ENCODE measurements around the gene NAP1L1.

The NAP1L1 gene

DNA sequence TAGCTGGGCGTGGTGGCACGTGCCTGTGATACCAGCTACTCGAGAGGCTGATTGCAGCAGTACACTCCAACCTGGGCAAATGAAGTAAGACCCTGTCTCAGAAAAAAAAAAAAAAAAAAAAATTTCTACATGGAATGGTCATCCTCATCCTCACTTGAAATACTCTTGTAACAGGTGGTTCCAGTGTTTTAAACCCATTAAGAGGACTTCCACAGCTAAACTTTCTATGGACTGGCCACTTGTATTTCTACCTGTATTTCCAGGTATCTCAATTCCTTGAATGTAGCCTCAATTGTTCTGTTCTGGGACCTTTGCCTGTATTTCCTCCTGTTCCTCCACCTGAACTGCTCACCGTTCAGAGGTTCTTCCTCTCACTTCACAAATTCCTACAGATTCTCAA is 41.1 kb downstream of the NAP1L1 start:
- no peak for DNase-seq
- intact Hi-C loops (cut with DNase I) = no loop called here

DNA sequence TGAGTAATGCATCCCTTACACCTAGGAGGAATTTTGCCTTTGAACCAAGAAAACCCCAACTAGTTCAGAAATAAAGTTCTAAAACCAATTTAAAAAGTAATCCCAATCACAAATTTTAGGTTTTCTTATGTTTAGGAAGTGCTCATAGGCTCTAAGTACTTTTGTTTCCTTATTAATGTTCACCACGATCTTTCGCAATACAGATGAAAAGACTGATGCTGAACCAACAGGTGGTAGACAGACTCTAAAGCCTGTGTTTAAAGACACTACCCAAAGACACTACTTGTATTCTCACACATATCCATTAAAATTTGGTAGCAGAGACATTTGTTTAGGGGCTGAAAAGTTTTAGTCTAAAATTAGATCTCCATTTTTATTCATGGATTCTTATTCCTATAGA is 42.3 kb downstream of the NAP1L1 start:
- intact Hi-C loops (cut with DNase I) = no loop called here

DNA sequence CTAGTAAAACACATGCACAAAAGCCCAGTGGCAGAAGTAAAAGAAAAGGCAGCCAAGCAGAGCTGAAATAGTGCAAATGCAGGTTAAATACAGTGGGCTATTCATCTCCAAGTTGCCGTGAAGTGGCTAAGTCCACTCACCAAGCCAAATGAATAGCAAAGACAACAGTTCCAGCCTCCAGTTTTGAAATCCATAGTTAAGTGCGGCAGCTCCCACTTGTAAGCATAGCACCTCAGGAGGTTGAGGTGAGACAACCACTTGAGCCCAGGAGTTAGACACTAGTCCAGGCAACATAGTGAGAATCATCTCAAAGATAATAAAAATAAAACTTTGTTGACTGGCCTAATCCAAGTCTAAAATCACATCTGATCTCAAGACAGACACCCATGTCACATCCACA is 43.1 kb downstream of the NAP1L1 start:
- intact Hi-C loops (cut with DNase I) = no loop called here
- no peak for DNase-seq

More for the DNA sequence above, 42.3 kb downstream of the NAP1L1 start:
- DNase-seq = no peak

DNA sequence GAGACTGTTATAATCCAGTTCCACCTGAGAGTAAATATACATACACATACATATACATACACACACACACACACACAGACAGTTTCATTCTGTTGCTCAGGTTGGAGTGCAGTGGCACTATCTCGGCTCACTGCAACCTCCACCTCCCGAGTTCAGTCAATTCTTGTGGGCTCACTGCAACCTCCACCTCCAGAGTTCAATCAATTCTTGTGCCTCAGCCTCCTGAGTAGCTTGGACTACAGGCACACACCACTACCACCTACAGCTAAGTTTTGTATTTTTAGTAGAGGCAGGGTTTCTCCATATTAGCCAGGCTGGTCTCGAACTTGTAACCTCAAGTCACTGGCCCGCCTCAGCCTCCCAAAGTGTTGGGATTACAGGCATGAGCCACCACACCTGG is 44.0 kb downstream of the NAP1L1 start:
- intact Hi-C loops (cut with DNase I) = no loop called here
- DNase-seq = no peak

DNA sequence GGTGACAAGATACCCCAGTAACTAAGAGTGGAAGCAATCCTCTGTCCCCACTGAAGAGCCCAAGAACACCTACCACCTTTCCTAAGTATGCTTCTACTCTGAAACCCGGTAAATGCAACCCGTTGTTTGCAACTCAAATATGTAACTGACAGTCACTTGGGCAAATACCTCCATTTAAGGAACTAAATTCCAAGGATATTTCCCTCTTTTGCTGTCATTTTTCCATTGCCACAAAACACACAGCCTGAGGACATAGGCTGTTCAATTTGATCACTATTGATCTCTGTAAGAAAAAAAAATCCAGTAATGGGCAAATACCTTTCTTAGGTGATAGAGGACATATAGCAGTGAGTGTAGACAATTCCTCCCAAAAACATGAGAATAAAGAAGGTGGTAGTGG is 46.3 kb downstream of the NAP1L1 start:
- intact Hi-C loops (cut with DNase I) = no loop called here

DNA sequence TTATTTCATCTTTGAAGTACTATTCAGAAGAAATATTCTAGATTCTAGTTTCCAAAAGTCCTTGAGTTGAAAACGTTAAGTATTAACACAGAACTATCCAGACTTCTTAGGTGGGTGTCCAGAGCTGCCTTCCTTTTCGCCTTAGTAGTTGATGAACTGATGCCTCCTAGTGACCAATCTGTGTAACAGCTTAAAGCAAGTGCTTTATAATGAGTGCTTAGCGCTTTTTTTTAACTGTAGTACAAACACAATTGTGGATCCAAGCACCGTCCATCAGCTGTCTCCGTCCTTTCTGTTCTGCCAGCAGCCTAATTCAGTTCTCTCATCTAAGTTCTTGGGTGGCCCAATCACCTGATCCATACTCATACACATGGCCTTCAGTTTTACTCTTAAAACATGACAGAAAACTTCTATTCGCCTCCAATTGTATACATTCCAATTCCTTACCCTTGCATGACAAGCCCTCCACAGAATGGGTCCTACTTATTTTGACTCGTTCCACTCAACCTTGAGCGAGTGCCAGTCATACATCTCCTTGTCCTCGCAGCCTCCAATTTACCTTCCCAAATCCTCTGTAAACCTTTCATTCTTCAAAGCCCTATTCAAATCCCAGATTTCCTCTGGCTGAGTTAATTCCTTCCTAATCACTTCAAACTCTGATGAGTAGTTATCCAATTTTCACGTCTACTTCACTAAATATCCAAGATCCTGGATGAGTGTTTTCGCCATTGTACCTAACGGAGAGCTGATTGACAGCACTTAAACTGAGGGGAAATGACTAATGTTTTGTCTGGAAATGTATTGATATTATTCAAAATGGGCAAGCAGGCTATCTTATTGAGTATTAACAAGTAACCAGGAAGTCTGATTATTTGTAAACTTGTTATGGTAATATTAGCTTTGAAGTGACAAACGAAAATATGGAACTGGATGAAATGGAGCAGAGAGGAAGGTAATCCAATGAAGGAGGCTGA is 47.1 kb downstream of the NAP1L1 start:
- DNase-seq = no peak
- intact Hi-C loops (cut with DNase I) = loop anchor here (1.0 kb wide), 1 partner anchor 510 kb away; no protein-coding TSS in a partner anchor

More for the DNA sequence above, 46.3 kb downstream of the NAP1L1 start:
- DNase-seq = no peak

DNA sequence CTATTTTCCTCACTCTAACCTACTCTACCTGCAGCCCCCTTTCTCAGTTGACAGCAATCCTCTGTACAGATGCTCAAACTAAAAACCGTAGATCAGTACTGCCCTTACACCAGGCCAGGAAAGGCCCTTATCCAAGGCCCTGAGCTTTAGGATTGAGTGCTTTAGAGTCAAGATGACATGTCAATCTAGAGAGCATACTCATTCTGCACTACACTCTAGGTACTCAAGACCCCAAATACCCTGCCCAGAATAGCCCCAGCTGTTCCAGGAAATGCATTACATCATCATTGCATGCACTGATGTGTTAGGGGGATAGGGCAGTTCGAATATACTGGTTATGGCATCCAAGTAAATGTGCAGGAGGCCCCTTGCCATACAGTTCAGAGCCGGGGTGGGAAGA is 49.4 kb downstream of the NAP1L1 start:
- DNase-seq = no peak
- intact Hi-C loops (cut with DNase I) = no loop called here

DNA sequence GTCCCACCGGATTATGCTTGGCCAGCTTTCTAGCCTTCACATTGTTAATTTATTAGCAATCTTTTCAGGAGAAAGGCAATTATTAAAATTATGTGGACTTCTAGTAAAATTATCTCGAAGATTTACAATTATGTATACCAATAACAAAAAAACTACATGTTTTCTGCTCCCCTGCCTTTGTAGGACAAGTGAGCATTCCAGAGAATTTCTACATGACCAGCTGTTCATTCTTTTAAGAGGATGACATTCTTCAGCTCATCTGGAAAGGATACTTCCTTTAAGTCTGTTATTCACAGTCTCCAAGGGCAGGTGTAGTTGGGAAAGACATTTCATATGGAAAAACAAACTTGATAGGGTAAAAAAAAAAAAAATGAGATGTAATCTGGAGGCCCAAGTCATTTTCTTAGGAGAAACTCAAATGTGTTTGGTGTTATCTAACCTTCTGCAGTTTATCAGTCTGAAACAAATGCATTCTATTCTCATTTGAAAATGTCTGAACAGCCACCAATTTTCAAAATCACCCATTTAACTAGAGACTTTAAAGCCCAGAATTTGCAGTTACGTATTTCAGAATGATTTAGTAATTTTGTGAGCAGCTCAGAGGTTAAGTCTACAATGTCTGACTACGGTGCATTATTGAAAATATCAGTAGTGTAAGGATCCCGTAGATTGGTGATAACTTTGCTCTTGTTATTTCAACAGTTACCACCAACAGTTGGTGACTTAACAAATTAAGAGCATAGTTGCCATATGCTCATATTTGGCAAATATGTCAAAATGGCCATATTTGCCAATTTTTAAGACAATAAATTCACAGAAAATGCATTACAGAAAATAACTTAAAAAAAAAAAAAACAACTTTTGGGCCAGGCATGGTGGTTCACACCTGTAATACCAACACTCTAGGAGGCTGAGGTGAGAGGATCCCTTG is 51.1 kb downstream of the NAP1L1 start:
- intact Hi-C loops (cut with DNase I) = loop anchor here (5.0 kb wide), 2 partner anchors 49 to 521 kb away; partner anchors contain the start of genes KRR1 and NAP1L1
- no peak for DNase-seq

DNA sequence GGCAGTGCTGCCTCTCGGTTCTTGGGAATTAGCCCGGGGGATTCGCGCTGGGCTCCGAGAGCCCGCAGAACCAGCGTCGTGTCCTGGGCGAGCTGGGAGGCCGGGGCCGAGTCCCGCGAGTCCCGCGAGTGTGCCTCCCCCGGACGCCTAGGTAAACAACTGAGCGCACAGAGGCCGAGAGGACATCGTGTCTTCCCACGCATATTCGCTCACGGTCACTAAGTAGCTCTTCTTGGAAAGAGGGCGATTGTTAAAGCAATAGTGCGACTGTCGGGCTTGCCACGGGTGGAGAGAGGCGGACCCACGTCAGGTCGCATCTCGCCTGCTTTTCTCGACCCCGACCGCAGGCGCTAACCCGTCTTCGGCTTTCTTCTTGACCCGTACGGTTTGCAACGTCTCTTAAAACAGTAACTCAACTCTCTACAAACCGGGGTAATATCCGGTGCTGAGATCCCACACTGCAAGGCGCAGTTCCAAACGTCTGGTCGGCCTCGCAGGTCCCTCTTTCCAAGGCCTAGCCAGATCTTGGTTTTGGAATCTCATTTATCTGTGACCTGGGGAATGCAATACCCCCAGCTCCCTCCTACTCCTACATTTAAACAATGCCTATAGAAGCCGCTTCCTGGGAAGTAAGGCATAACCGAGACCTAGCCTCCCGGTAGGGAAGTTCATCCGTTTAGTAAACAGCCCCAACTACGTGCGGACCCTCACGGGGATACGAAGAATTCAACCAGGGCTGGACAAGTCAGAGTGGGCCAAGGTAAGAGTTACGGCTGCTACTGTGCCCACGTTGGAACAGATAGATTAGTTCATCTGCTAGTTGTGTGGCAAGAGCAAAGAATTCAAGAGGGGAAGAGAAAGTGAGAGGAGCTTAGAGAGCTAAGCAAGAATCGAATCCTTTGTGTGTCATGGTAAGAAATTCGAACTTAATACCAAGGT is 52.2 kb downstream of the NAP1L1 start:
- intact Hi-C loops (cut with DNase I) = loop anchor here (5.0 kb wide), 2 partner anchors 50 to 520 kb away; partner anchors contain the start of genes KRR1 and NAP1L1
- DNase-seq = peak in 6 of 10 donors; percentile 16 to 89 (median 30)

DNA sequence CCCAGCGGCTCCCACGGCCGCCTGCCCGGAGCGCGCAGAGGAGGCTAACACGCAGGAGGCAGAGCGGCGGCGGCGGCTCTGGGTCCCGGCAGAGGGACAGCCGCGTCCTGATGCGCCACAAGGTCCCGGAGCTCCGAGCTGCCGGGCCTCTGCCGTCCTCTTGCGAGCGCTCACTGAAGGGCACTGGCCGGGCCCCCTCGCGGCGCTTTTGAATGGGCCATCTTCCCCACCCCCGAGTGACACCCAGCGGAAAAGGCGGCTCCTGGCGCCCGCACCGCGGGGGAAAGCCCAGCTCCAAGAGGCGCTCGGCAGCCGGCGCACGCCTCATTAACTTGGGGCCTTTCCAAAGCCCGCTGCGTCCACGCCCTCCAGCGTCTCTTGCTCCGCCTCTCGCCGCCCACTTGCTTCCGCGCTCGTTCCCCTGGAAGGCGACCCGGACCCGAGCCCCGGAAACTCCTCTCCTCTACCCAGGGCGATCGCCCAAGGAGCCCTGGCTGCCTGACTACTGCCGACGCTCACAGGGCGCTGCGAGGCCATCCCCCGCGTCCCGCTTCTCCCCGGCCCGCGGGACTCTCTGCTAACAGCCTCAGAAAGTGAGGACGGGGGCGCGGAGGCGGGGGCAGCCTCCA is 53.0 kb downstream of the NAP1L1 start, which contains the start of gene PHLDA1:
PHLDA1 (minus strand) TSS at position 363 of the 629 bp plus-strand sequence.
- DNase-seq = peak; percentile 84 to 98 (median 94)
- intact Hi-C loops (cut with DNase I) = loop anchor here (5.0 kb wide), 2 partner anchors 51 to 519 kb away; partner anchors contain the start of genes KRR1 and NAP1L1

DNA sequence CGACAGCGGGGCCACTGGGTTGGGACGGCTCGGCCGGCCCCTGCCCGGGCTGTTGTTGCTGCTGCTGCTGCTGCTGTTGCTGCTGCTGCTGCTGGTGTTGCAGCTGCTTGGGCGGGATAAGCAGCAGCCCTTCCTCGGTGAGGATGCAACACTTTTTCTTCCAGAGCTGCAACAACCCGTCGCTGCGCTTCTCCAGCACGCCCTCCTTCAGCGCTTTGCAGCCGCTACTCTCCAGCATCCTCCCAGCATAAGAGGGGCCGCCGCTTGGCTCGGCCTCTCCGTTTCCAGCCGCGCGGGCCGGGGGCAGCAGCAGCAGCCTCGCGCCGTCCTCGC is 53.4 kb downstream of the NAP1L1 start:
- peak in 5 of 10 donors; percentile 20 to 82 (median 36) for DNase-seq
- intact Hi-C loops (cut with DNase I) = loop anchor here (5.0 kb wide), 2 partner anchors 51 to 519 kb away; partner anchors contain the start of genes KRR1 and NAP1L1

DNA sequence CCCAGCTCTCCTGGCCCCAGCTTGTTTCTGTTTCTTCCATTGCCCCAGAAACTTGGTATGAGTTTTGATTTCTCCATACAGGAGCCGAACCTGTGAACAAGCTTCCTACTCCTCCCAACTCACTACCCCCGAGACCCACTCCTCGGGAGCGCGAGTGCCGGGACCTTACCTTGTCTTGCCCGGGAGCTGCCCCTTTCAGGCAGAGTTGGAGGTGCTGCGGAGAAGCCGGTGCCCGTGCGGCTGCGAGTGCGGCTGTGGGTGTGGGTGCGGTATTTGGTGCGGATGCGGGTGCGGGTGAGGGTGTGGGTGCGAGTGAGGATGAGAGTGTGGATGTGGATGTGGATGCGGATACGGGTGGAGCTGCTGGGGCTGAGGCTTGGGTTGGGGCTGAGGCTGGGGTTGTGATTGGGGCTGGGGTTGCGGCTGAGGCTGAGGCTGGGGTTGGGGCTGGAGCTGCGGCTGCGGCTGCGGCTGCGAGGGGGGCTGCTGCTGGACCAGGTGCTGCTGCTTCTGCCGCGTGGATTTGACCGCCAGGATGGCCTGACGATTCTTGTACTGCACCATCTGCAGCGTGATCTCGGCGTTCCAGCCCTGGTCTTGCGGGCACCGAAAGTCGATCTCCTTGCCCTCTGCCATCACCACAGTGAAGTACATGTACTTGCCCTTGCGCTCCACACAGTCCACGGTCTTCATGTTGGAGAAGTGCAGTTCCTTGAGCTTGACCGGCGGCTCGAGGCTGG is 54.0 kb downstream of the NAP1L1 start:
- intact Hi-C loops (cut with DNase I) = loop anchor here (5.0 kb wide), 2 partner anchors 52 to 518 kb away; partner anchors contain the start of genes KRR1 and NAP1L1
- peak in 8 of 10 donors; percentile 17 to 89 (median 34) for DNase-seq

DNA sequence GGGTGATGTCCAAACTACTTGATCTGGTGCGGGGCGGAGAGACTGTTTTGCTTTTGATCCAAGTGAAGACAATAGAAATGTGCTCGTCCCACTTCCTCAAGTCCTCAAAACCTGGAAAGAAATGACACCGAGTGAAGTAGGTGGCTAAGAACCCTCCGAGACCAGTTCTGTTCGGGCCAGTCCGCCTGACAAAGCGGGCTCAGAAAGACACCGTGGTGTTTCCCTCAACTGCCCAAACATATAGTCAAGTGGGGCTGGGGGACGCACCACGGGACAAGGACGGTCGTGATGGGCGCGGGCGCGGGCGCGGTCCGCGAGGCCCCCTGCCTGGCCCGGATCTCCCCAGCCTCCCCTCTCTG is 54.5 kb downstream of the NAP1L1 start:
- intact Hi-C loops (cut with DNase I) = loop anchor here (5.0 to 10.0 kb wide), 3 partner anchors 52 to 518 kb away; partner anchors contain the start of genes KRR1 and NAP1L1
- DNase-seq = peak in 2 of 10 donors; percentile 13 to 72

DNA sequence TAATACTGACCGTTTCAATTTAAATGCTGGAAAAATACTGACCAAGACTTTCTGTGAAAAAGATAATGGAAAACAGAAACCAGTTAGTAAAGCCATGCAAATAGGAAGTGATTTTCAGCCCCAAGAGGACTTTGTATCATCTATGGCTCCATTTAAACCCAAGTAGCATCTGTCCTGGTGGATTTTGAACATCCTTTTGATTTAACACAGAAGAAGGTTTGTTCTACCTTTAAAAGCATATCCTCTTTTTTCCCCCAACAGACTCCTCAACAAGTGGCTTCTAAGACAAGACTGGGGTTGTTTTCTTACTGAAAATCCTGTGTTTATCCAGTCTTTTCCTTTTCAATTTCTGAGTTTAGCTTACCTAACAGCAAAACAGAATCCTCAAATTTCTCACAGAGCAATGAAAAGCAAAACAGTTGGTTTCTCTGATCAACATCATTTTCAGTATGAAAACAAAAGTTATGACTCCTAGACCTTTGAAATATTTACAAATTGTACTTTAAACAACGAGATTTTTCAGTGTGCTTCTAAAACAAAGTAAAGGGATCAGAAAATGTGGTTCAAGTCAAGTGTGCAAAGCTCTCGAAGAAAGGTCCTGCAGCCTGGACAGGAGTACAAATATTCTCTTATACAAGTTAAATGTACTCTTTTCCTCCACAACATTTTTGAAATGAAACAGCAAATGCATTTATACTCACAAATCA is 55.8 kb downstream of the NAP1L1 start:
- intact Hi-C loops (cut with DNase I) = loop anchor here (10.0 kb wide), 1 partner anchor 304 kb away; no protein-coding TSS in a partner anchor
- no peak for DNase-seq

DNA sequence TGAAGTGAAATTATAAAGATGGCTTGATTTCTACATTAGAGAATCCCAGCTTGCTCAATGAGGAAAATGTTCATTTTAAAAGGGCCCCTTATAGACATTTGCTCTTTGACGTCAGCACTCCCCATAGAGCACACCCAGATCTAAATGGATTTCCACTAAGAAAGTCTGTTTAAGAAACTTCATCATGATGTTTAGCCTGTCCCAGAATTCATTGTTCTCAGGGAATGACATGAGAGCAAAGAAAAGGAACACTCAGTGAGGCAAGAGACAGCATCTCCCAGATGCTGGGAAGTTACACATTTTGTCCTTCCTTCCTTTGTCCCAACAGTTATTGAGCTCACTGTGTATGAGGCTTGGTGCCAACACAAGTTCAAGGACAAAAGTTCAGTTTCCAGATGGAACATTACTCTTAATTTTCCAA is 57.8 kb downstream of the NAP1L1 start:
- no peak for DNase-seq
- intact Hi-C loops (cut with DNase I) = loop anchor here (10.0 kb wide), 1 partner anchor 302 kb away; no protein-coding TSS in a partner anchor

DNA sequence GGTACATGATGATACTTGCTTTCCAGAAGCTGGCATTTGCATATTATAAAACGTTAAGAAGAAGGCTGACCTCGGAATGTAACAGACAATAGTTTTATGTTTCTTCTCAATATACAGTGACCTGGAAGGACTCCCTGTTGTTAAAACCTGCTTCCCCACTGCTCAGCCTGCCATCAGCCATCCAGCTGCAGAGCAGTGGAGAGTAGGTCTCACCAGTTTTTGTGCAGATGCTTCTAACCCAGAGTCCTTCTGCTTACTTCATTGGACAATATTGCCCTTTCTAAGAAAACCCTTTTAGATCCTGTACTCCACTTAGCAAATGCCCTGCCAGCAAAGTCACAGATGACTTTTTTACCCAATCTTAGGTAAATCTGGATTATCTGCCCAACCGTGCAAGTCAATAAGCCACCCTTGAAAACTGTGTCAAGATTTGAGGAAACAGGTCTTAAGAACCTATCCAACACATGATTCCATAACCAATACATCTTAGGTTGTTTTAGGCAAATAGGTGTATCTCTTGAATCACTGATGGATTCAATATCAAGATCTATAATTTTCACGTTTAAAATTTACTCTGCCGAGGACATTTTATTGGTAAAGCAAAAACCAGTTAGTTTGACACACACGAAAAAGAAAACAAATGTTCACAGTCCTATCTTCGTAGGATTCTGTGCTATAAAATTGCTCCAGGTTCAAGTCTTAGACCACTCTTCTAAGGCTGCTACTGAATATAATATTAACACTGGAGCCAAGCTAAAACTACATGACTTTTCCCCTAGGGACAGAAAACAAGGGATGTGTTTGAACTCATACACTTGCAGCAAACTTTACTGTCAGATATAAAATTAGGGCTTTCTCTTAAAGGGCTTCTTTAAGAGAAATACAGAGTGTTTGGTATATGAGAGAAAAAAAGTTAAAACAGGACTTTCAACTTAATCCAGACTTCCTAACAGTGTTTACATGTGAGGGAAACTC is 58.6 kb downstream of the NAP1L1 start:
- DNase-seq = no peak
- intact Hi-C loops (cut with DNase I) = loop anchor here (10.0 kb wide), 1 partner anchor 301 kb away; no protein-coding TSS in a partner anchor

Measured in posterior cingulate gyrus (tissue), 11 donors.